Stimulated activated CD4-positive, alpha-beta T cell treated with anti-CD3 and anti-CD28 coated beads, Interleukin-4, amount 100 ng/mL, for 24 hours (primary cell): Measurements from ENCODE around the gene PPP2R1B.
"Not testable (repeated sequence)": the region's sequence is repeated elsewhere in the genome, so short reads cannot be mapped to it uniquely, and the experiment has no call there.

ENCODE experiments used
- DNase-seq: peaks from one replicate; pipeline ENCODE4 v3.0.0-alpha.2; 2020

PPP2R1B gene

GRCh38 chr11:111782109-111782741, 16.0 kb upstream of the PPP2R1B start:
- no peak for DNase-seq

- DNase-seq: no peak
Observed at GRCh38 chr11:111779118-111779517, 12.9 kb upstream of the PPP2R1B start.

- no peak for DNase-seq
Observed at GRCh38 chr11:111778047-111778558, 11.9 kb upstream of the PPP2R1B start.

- DNase-seq: peak; percentile 28
Observed at GRCh38 chr11:111777094-111778046, 11.2 kb upstream of the PPP2R1B start.

- DNase-seq: no peak
Observed at GRCh38 chr11:111776398-111777093, 10.4 kb upstream of the PPP2R1B start.

GRCh38 chr11:111774955-111775710, 8.9 kb upstream of the PPP2R1B start:
- DNase-seq: no peak

GRCh38 chr11:111772535-111772934, 6.3 kb upstream of the PPP2R1B start:
- no peak for DNase-seq

GRCh38 chr11:111771205-111771604, 5.0 kb upstream of the PPP2R1B start:
- not testable (repeated sequence) for DNase-seq

GRCh38 chr11:111770581-111771134, 4.5 kb upstream of the PPP2R1B start:
- DNase-seq: no peak

- DNase-seq: no peak
Observed at GRCh38 chr11:111766834-111767142, 599 bp upstream of the PPP2R1B start.

- DNase-seq: no peak
Observed at GRCh38 chr11:111765320-111765983, 737 bp downstream of the PPP2R1B start.

- no peak for DNase-seq
Observed at GRCh38 chr11:111764621-111765020, 1.6 kb downstream of the PPP2R1B start.

- DNase-seq: no peak
Observed at GRCh38 chr11:111762981-111763643, 3.1 kb downstream of the PPP2R1B start.

- no peak for DNase-seq
Observed at GRCh38 chr11:111762526-111762925, 3.7 kb downstream of the PPP2R1B start.

- DNase-seq: no peak
Observed at GRCh38 chr11:111761036-111761435, 5.2 kb downstream of the PPP2R1B start.

- DNase-seq: no peak
Observed at GRCh38 chr11:111759778-111760407, 6.3 kb downstream of the PPP2R1B start.

- no peak for DNase-seq
Observed at GRCh38 chr11:111759376-111759775, 6.8 kb downstream of the PPP2R1B start.

- DNase-seq: no peak
Observed at GRCh38 chr11:111756097-111756496, 10.1 kb downstream of the PPP2R1B start.

GRCh38 chr11:111749646-111750045, 16.5 kb downstream of the PPP2R1B start:
- DNase-seq: no peak

- no peak for DNase-seq
Observed at GRCh38 chr11:111748035-111748804, 18.0 kb downstream of the PPP2R1B start.
